ENCODE data around the gene DSCAML1. TPM values are rescaled to one million over a fixed set of nuclear protein-coding genes. Genes with fewer than 3 reads are reported as not detected.

Gene DSCAML1
- total RNA-seq, 1 donor from 2014 or later, result 10.2 TPM

GRCh38 chr11:117549417-117549816, 247.6 kb downstream of the DSCAML1 start:
- no peak for DNase-seq (ENCODE audit: low read depth)

GRCh38 chr11:117548876-117549275, 248.1 kb downstream of the DSCAML1 start:
- no peak for DNase-seq (ENCODE audit: low read depth)

DNA sequence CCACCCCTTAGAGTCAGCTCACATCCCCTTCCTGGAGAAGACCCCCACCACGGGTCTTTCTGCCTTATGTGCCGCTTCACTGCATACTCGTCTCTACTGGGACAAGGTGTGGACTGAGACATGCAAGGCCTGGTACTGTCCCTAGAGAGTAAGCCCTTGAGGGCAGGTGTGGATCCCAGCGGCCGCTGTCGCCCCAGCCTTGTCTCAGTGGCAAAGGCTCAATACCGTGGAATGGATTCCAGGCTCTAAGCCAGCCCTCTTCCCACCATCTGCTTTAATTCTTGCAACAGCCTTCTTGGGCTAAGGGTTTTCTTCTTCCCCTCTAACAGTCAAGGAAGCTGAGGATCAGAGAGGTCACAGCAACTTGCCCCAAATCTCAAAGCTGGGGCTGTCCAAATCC, 249.1 kb downstream of the DSCAML1 start:
- DNase-seq (ENCODE audit: low read depth), result no peak

GRCh38 chr11:117547195-117547850, 249.7 kb downstream of the DSCAML1 start:
- DNase-seq (ENCODE audit: low read depth), result no peak

DNA sequence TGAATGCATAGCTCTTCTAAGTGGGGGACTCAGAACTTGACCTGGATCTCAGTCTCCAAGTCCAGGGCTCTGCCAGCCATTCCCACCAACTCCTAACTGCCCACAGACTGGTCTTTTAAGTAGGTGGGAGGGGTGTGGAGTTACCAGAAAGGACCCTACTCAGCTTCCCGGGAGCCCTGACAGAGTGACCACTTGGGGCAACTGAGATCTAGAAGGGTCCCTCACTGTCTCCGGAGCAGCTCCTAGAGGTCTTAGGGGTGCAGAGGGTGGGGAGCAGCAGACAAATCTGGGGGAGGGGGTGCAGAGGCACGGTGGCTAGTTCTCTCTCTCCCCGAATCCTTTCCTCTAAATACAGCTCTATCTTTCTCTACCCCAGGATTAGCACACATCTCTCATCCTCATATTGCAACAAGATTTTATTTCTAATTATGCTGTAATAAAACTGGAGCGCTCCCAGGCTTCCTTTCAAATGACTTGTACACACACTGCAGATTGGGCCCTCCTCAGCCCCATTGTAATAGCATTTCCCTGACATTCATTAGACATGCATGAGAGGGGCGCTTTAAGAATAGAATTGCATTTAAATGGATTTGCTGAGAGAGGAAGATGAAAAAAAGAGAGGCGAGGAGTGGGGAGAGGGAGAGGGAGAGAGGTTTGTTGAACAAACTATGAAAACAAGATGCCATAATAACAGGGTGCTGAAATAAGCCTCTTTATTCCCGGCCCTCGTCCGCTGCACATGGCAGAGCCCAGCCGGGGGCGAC, 250.4 kb downstream of the DSCAML1 start:
- no peak for DNase-seq (ENCODE audit: low read depth)

DNA sequence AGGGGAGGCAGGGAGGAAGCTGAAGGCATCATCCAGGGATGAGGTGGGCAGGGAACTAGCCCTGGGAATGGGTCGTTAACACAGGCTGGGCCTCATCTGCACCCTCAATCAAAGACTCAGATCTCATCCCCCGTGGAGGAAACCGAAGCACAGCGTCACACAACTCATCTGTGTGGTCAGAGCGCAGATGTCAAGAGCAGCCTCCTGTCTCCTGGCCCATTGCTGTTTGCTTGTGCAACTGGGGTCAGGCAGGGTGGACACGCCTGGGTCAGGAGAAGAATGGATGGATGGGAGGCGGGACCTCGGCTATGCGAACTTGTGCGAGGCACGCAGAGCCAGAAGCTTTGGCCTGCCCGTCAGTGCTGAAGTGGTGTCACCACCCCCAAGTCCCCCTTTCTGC, 251.3 kb downstream of the DSCAML1 start:
- no peak for DNase-seq (ENCODE audit: low read depth)

- DNase-seq (ENCODE audit: low read depth), result no peak
Measured at GRCh38 chr11:117544130-117544800, 252.8 kb downstream of the DSCAML1 start.

GRCh38 chr11:117541211-117541610, 255.8 kb downstream of the DSCAML1 start:
- DNase-seq (ENCODE audit: low read depth), result no peak

GRCh38 chr11:117538263-117539135, 258.5 kb downstream of the DSCAML1 start:
- no peak for DNase-seq (ENCODE audit: low read depth)

- no peak for DNase-seq (ENCODE audit: low read depth)
Measured at GRCh38 chr11:117535850-117536411, 261.1 kb downstream of the DSCAML1 start.

DNA sequence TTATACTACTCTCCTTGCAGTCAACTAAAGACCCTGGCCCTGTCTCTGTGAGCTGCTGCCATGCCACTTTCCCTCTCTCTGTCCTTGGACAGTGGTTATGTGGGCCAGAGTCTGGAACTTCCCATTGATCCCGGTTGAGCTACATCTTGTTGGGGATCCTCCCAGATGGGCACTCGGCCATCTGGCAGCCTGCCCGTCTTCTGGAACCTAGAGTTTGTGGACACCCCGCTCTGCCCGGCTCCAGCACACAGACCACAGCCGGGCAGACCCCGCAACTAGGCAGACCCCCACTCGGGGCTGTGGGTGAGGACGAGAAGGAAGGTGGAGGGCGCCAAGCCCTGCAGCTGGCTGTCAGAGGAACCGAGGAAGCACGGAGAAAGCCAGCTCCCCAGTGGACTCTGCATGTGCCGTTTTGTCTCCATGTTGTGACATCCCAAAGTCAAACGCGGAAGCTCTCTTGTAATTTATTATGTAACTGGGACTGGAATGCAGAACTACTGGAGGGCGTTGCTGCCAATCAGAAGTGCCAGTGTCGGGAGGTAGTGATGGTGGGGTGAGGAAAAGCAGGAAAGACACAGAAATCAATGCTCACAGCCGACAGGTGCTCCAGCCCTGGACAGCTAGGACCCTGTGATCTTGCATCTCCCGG, 261.7 kb downstream of the DSCAML1 start:
- no peak for DNase-seq (ENCODE audit: low read depth)

DNA sequence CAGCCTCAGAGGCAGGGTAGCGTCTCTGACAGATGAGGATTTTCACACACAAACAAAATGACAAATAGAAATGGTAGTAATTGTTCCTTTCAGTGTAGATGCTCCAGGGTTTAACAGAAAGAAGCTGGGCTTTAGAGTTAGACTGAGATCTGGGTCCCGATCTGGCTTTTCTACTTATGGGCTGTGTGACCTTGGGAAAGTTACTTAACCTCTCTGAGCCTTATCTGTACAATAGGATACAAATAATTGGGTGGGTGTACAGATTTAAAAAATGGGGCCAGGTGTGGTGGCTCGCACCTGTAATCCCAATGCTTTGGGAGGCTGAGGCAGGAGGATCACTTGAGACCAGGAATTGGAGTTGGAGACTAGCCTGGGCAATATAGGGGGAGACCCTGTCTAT, 264.4 kb downstream of the DSCAML1 start:
- no peak for DNase-seq (ENCODE audit: low read depth)

- DNase-seq (ENCODE audit: low read depth), result no peak
Measured at GRCh38 chr11:117529816-117530215, 267.2 kb downstream of the DSCAML1 start.

GRCh38 chr11:117528097-117528721, 268.8 kb downstream of the DSCAML1 start:
- peak; percentile 7 for DNase-seq (ENCODE audit: low read depth)

DNA sequence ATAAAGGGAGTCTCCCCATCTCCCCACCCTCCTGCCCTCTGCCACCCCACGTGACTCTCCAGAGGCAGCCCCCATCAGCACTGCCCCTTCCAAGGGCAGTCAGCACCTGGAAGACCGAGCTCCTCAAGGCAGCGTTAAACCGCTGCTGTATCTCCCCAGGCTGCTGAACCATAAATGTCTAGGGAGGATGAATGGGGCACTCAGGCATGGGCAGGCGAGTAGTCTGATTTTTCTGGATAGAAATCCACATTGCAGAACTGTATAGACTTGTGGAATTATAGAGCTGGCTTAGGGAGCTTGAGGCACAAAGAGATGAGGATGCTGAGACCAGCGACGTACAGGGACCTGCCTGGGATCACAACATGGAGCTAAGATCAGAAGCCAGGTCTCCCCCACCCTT, 269.7 kb downstream of the DSCAML1 start:
- no peak for DNase-seq (ENCODE audit: low read depth)

GRCh38 chr11:117525866-117526542, 271.0 kb downstream of the DSCAML1 start:
- no peak for DNase-seq (ENCODE audit: low read depth)

DNA sequence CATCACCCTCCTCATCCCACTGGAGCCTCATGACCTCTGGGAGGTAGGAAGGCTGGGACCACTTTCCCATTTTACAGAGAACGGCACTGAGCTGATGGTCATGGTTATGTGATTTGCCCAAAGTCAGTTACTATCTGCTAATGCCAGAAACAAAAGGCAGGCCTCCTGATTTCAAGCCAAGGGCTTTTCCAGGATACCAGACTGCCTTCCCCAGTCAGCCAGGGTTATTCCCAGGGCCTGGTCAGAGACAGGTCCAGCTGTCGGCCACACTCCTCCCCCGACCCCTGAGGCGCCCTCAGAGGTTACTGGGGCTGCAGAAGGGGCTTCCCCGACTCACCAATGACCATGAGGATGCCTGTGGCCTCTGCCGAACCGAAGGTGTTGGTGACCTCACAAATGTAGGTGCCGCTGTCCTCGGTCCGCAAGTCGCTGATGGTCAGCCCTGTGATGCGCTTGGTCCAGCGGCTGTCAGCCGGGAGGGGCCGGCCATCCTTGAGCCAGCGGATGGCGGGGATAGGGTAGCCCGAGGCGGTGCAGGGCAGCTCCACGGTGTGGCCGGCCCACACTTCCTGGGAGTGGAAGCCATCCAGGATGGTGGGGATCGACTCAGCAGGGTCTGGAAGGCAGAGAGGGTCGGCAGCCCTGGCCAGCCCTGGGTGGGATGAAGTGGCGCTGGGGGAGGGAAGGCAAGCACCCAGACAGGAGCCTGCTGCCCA, 272.4 kb downstream of the DSCAML1 start:
- DNase-seq (ENCODE audit: low read depth), result no peak

DNA sequence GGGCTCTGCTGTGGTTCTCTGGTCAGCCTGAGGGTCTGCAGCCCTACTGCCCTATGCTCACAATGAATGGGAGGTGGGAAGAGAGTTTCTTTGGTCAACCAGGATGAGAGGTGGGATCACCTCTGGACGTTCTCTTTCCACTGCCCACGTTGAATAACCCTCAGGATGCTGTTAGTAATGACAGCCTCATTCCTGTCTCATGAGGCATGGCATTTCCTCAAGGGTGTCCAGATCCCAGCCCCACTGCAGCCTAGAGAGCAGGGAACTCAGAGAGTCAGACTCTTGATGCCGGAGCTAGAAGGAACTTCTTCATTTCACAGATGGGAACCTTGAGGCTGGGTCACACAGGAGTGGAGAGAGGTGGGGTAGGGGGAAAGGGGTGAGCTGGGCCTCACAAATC, 273.3 kb downstream of the DSCAML1 start:
- peak; percentile 64 for DNase-seq (ENCODE audit: low read depth)

DNA sequence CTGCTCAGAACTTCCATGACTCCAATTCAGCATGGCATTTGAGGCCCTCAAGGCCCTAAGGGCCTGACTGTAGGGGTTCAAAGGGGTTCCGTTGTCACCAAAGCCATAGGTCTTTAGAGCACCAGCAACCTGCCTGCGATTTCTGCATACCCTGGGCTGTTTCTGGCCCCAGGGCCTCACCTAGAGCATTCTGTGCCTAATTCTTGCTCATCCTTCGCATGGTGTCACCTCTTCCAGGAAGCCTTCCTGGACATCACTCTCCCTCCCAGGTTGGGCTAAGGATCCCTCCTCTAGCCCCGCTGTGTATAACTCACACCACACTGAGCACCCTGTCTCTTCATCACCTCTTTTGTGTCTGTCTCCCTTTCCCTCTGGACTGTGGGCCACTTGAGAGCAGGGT, 275.0 kb downstream of the DSCAML1 start:
- DNase-seq (ENCODE audit: low read depth), result no peak

Data from renal cortical epithelial cell (primary cell).